H1 (cell line): ENCODE results near the gene TBC1D22A.

Source experiments
- CTCF ChIP-seq, 3 experiments: IDR thresholded peaks; 1 replicate in 2 of 3; 2 replicates in 1 of 3; pipeline versions ENCODE4 v1.5.1 to v1.6.1; 2011; ENCODE audit warnings: low read length in 3 of 3, mild to moderate bottlenecking in 3 of 3, inconsistent platforms in 2 of 3, low read depth in 1 of 3, moderate library complexity in 1 of 3; ENCODE audit not compliant: insufficient read depth in 1 of 3; ENCODE audit errors: control extremely low read depth in 1 of 3
- EZH2 ChIP-seq: fragments of 200-600 bp; sonication (generic); IDR thresholded peaks from 2 replicates; pipeline ENCODE4 v1.7.1; 2012; ENCODE audit warnings: low read depth, mild to moderate bottlenecking, moderate library complexity, low read length, inconsistent platforms; ENCODE audit not compliant: severe bottlenecking
- GTF2F1 ChIP-seq: IDR thresholded peaks from 2 replicates; pipeline ENCODE4 v1.6.1; 2012; ENCODE audit warnings: low read depth, low read length, improper control_type of control experiment, borderline replicate concordance
- JUND ChIP-seq: IDR thresholded peaks from 2 replicates; pipeline ENCODE4 v1.6.1; 2011; ENCODE audit warnings: mild to moderate bottlenecking, improper control_type of control experiment, low read length
- POLR2A ChIP-seq, 2 experiments: IDR thresholded peaks; 1 replicate in 1 of 2; 2 replicates in 1 of 2; pipeline ENCODE4 v1.6.1; 2011; ENCODE audit warnings: low read depth in 2 of 2, low read length in 2 of 2, mild to moderate bottlenecking in 2 of 2; ENCODE audit errors: control extremely low read depth in 1 of 2

- TF ChIP-seq CTCF (IDR thresholded peaks at IDR 0.05; ENCODE audit: control extremely low read depth in 1 of 3, insufficient read depth in 1 of 3, low read depth in 1 of 3, low read length in 3 of 3) (no peak), JUND (no peak), EZH2 (no peak), POLR2A (IDR thresholded peaks at IDR 0.05; ENCODE audit: control extremely low read depth in 1 of 2, low read depth in 2 of 2, low read length in 2 of 2) (no peak), GTF2F1 (no peak)
Measured at GRCh38 chr22:47200273-47201051, 438.0 kb downstream of the TBC1D22A start.
